Measurements from ENCODE around the gene CCDC126.

GRCh38 chr7:23600236-23600635 is 3.1 kb downstream of the CCDC126 start:
- TF ChIP-seq CTCF (IDR thresholded peaks at IDR 0.05): no peak
- no peak for TF ChIP-seq POLR2A (IDR thresholded peaks at IDR 0.05)
